MM.1S (cell line): ENCODE results near the gene TNRC6C.

Experiments
- DNase-seq: peaks from one replicate; pipeline ENCODE4 v3.0.0-alpha.2; 2015
- H2AFZ ChIP-seq: fragments of 300-600 bp; sonication (generic); 2 replicates; pipeline ENCODE4 v1.6.0; 2016; ENCODE audit warnings: antibody characterized with exemption, low read length
- H3F3A ChIP-seq: fragments of 300-600 bp; sonication (generic); 2 replicates; pipeline ENCODE4 v1.6.1; 2016; ENCODE audit warnings: mild to moderate bottlenecking, antibody characterized with exemption, low read length, moderate library complexity, mixed read lengths; ENCODE audit not compliant: insufficient read depth
- H3K27ac ChIP-seq: fragments of 300-600 bp; sonication (generic); 2 replicates; pipeline ENCODE4 v1.5.1; 2016; ENCODE audit warnings: mild to moderate bottlenecking, low read length
- H3K27me3 ChIP-seq: fragments of 300-600 bp; sonication (generic); replicated peaks from 2 replicates; pipeline ENCODE4 v1.6.0; 2016; ENCODE audit warnings: low read length; ENCODE audit not compliant: insufficient read depth
- H3K36me3 ChIP-seq: fragments of 300-600 bp; sonication (generic); replicated peaks from 2 replicates; pipeline ENCODE4 v1.6.1; 2016; ENCODE audit warnings: mild to moderate bottlenecking, low read length, mixed read lengths; ENCODE audit not compliant: insufficient read depth
- H3K4me1 ChIP-seq: fragments of 300-600 bp; sonication (generic); 2 replicates; pipeline ENCODE4 v1.6.1; 2016; ENCODE audit warnings: low read length, mixed read lengths
- H3K4me2 ChIP-seq: fragments of 300-600 bp; sonication (generic); 2 replicates; pipeline ENCODE4 v1.6.0; 2016; ENCODE audit warnings: low read depth, low read length
- H3K4me3 ChIP-seq: fragments of 300-600 bp; sonication (generic); 2 replicates; pipeline ENCODE4 v1.5.1; 2016; ENCODE audit warnings: low read length, mixed read lengths
- H3K79me2 ChIP-seq: fragments of 300-600 bp; sonication (generic); 2 replicates; pipeline ENCODE4 v1.6.1; 2016; ENCODE audit warnings: mixed run types, low read length, mixed read lengths
- H3K9ac ChIP-seq: fragments of 300-600 bp; sonication (generic); 2 replicates; pipeline ENCODE4 v1.6.1; 2016; ENCODE audit warnings: low read length, mixed read lengths
- H3K9me2 ChIP-seq: fragments of 300-600 bp; sonication (generic); replicated peaks from 2 replicates; pipeline ENCODE4 v1.6.1; 2016; ENCODE audit warnings: mild to moderate bottlenecking, low read length, mixed read lengths; ENCODE audit not compliant: insufficient read depth
- H3K9me3 ChIP-seq: fragments of 300-600 bp; sonication (generic); replicated peaks from 2 replicates; pipeline ENCODE4 v1.6.1; 2016; ENCODE audit warnings: mild to moderate bottlenecking, low read length, mixed read lengths; ENCODE audit not compliant: insufficient read depth
- H4K20me1 ChIP-seq: fragments of 300-600 bp; sonication (generic); 2 replicates; pipeline ENCODE4 v1.6.1; 2016; ENCODE audit warnings: mild to moderate bottlenecking, low read length, moderate library complexity, mixed read lengths; ENCODE audit not compliant: insufficient read depth
- CTCF ChIP-seq: fragments of 300-600 bp; sonication (generic); IDR thresholded peaks from 2 replicates; pipeline ENCODE4 v1.5.1; 2016; ENCODE audit warnings: antibody characterized with exemption, low read length, mixed read lengths
- EZH2 ChIP-seq: fragments of 300-600 bp; sonication (generic); optimal IDR thresholded peaks from 2 replicates; pipeline ENCODE3; 2017; ENCODE audit warnings: low read depth, mild to moderate bottlenecking, antibody characterized with exemption, low read length, mixed read lengths
- EZH2phosphoT487 ChIP-seq: fragments of 300-600 bp; sonication (generic); IDR thresholded peaks from 2 replicates; pipeline ENCODE4 v1.6.1; 2018; ENCODE audit warnings: antibody characterized with exemption, low read length

The TNRC6C gene

GRCh38 chr17:78120537-78120936, 162.0 kb downstream of the TNRC6C start:
- Histone ChIP-seq H3K36me3 (0 out of 2 replicates have a peak, but pooled peaks cover 6% of the 10 kb centered on the region), H3F3A (peaks cover 16% of the 10 kb centered on the region), H3K27me3 (no peaks in the 10 kb centered on the region), H4K20me1 (no peaks in the 10 kb centered on the region), H3K4me1 (peaks cover 30% of the 10 kb centered on the region), H3K9me3 (no peaks in the 10 kb centered on the region), H3K79me2 (peaks cover 71% of the 10 kb centered on the region), H3K9me2 (no peaks in the 10 kb centered on the region), H2AFZ (no peak overlapping the region), H3K4me2 (peak overlapping the region; percentile 85), H3K27ac (peak overlapping the region; percentile 81; the same call in 1 of the 2 replicates), H3K9ac (peak overlapping the region; percentile 71; the same call in 1 of the 2 replicates), H3K4me3 (peak overlapping the region; percentile 54)
- TF ChIP-seq CTCF: no peak
- TF ChIP-seq EZH2: no peak
- no peak for TF ChIP-seq EZH2phosphoT487
- DNase-seq: no peak

GRCh38 chr17:78120971-78121800, 162.7 kb downstream of the TNRC6C start:
- 0 out of 2 replicates have a peak, but pooled peaks cover 6% of the 10 kb centered on the region for H3K36me3 ChIP-seq
- TF ChIP-seq CTCF (peak; percentile 17), EZH2phosphoT487 (no peak)
- peaks cover 77% of the 10 kb centered on the region for H3K79me2 ChIP-seq
- peak overlapping the region; percentile 71 for H3K9ac ChIP-seq
- H3K9me3 ChIP-seq: no peaks in the 10 kb centered on the region
- H3K9me2 ChIP-seq: no peaks in the 10 kb centered on the region
- no peaks in the 10 kb centered on the region for H3K27me3 ChIP-seq
- DNase-seq: peak; percentile 83
- H3K27ac ChIP-seq: peak overlapping the region; percentile 81
- no peaks in the 10 kb centered on the region for H4K20me1 ChIP-seq
- H3K4me3 ChIP-seq: peak overlapping the region; percentile 54
- H3K4me2 ChIP-seq: peak overlapping the region; percentile 85
- H3K4me1 ChIP-seq: peaks cover 34% of the 10 kb centered on the region
- peaks cover 16% of the 10 kb centered on the region for H3F3A ChIP-seq
- no peak overlapping the region for H2AFZ ChIP-seq

GRCh38 chr17:78121801-78122215, 163.3 kb downstream of the TNRC6C start:
- peaks cover 83% of the 10 kb centered on the region for H3K79me2 ChIP-seq

More at GRCh38 chr17:78121801-78122215, 163.3 kb downstream of the TNRC6C start:
- peak overlapping the region; percentile 81 for H3K27ac ChIP-seq
- 0 out of 2 replicates have a peak, but pooled peaks cover 6% of the 10 kb centered on the region for H3K36me3 ChIP-seq
- peaks cover 16% of the 10 kb centered on the region for H3F3A ChIP-seq
- no peaks in the 10 kb centered on the region for H3K9me3 ChIP-seq
- peak overlapping the region; percentile 54 for H3K4me3 ChIP-seq
- peak overlapping the region; percentile 85 for H3K4me2 ChIP-seq
- H3K4me1 ChIP-seq: peaks cover 39% of the 10 kb centered on the region
- no peaks in the 10 kb centered on the region for H3K9me2 ChIP-seq
- H2AFZ ChIP-seq: no peak overlapping the region
- H4K20me1 ChIP-seq: no peaks in the 10 kb centered on the region
- TF ChIP-seq CTCF (no peak), EZH2phosphoT487 (no peak), EZH2 (no peak)
- peak overlapping the region; percentile 71; the same call in 1 of the 2 replicates for H3K9ac ChIP-seq
- no peaks in the 10 kb centered on the region for H3K27me3 ChIP-seq
- DNase-seq: no peak
